Measurements from ENCODE around the gene ATP9A. TPM values are rescaled to one million over a fixed set of nuclear protein-coding genes. Genes with fewer than 3 reads are reported as not detected.
"Not testable (repeated sequence)": the region's sequence is repeated elsewhere in the genome, so short reads cannot be mapped to it uniquely, and the experiment has no call there.

The ATP9A gene
- total and polyA plus RNA-seq, 5 donors from 2014 or later = 0.10 to 0.76 TPM; not detected in 3

DNA sequence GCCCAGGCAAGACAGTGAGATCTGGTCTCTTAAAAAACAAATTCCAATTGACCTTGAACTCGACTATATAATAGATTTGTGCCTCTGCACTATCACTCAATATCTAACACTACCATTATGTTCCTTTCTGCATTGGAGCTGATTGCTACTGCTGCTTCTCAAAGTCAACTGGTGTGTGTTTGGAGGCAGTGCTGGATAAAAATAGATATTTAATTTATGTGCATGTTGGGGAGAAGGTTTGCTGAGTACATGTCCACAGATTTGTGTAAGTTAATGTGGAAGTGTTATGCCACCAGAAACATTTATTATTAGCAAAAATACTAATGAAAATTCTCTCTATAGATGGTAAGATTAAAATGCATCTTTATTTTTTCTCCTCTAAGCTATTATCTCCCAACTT, 39.5 kb downstream of the ATP9A start:
- no peaks in the 10 kb centered on the region for H3K27me3 ChIP-seq (ENCODE audit: control insufficient read depth, insufficient read depth, low read length)
- H3K36me3 ChIP-seq (ENCODE audit: control insufficient read depth, insufficient read depth, low read length) = no peaks in the 10 kb centered on the region
- H3K9me3 ChIP-seq (ENCODE audit: control insufficient read depth in 2 of 2, low read length in 2 of 2) = no peaks in the 10 kb centered on the region
- H3K27me3 Mint-ChIP-seq = no peaks in the 10 kb centered on the region
- H3K36me3 Mint-ChIP-seq = no peaks in the 10 kb centered on the region
- H3K27ac ChIP-seq (ENCODE audit: insufficient read depth, low read length, poor library complexity, severe bottlenecking) = no peak overlapping the region
- no peak overlapping the region for H3K4me3 Mint-ChIP-seq
- H3K4me1 ChIP-seq (ENCODE audit: control insufficient read depth, insufficient read depth, low read length, poor library complexity, severe bottlenecking) = no peaks in the 10 kb centered on the region
- H3K9me3 Mint-ChIP-seq = peaks cover 0 to 2% (median 0%) of the 10 kb centered on the region in 7 donors
- DNase-seq (no peak), ATAC-seq (ENCODE audit: low read depth in 2 of 2) (no peak)
- no peaks in the 10 kb centered on the region for H3K4me1 Mint-ChIP-seq
- no peak overlapping the region for H3K4me3 ChIP-seq (ENCODE audit: low read depth, low read length)
- no peak overlapping the region for H3K27ac Mint-ChIP-seq

DNA sequence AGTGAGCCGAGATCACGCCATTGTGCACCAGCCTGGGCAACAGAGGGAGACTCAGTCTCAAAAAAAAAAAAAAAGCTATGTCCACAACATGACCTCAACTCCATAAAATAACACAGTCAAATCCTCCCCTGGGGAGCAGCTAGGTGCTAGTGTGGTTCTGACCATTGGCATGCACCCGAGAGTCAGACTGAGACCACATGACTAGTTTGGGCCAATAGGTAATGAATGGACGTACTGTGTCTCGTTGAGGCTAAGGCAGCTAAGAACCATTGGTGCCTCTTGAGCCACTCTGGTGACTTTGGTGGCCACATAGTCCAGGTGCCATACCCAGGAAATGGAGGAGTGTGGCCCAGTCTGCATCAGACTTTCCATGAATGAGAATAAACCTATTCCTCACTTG, 40.3 kb downstream of the ATP9A start:
- H3K4me1 Mint-ChIP-seq = no peaks in the 10 kb centered on the region
- H3K36me3 ChIP-seq (ENCODE audit: control insufficient read depth, insufficient read depth, low read length) = no peaks in the 10 kb centered on the region
- H3K27ac ChIP-seq (ENCODE audit: insufficient read depth, low read length, poor library complexity, severe bottlenecking) = no peak overlapping the region
- no peaks in the 10 kb centered on the region for H3K27me3 Mint-ChIP-seq
- no peak for ATAC-seq (ENCODE audit: low read depth in 2 of 2)
- no peak overlapping the region for H3K4me3 Mint-ChIP-seq
- DNase-seq = no peak
- H3K4me3 ChIP-seq (ENCODE audit: low read depth, low read length) = no peak overlapping the region
- no peaks in the 10 kb centered on the region for H3K36me3 Mint-ChIP-seq
- no peak overlapping the region for H3K27ac Mint-ChIP-seq
- no peaks in the 10 kb centered on the region for H3K27me3 ChIP-seq (ENCODE audit: control insufficient read depth, insufficient read depth, low read length)
- H3K9me3 ChIP-seq (ENCODE audit: control insufficient read depth in 2 of 2, low read length in 2 of 2) = no peaks in the 10 kb centered on the region
- peaks cover 0 to 2% (median 0%) of the 10 kb centered on the region in 7 donors for H3K9me3 Mint-ChIP-seq
- no peaks in the 10 kb centered on the region for H3K4me1 ChIP-seq (ENCODE audit: control insufficient read depth, insufficient read depth, low read length, poor library complexity, severe bottlenecking)

DNA sequence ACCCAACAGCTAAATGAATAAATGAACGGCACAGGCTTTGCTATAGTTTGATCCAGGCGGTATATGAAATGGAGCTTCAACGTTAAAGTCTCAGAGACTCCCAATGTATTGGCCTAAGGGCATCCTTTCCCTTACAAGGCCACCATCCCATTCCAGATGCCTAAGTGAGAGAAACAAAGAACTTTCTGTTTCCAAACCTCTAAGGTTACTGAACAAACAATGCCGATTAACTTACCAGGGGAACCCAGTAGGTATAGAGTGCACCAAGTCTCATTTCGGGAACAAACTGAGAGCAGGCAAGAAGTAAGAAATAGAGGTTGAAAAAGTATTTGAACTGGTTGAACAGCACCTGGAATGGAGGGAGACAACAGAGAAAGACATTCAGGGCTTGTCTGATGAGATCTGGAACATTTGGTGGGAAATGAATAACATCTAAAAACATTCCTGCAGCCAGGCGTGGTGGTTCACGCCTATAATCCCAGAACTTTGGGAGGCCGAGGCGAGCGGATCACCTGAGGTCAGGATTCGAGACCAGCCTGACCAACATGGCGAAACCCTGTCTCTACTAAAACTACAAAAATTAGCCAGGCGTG, 42.5 kb downstream of the ATP9A start:
- Histone ChIP-seq H3K9me3 (ENCODE audit: control insufficient read depth in 2 of 2, low read length in 2 of 2) (no peaks in the 10 kb centered on the region), H3K27ac (ENCODE audit: insufficient read depth, low read length, poor library complexity, severe bottlenecking) (no peak overlapping the region), H3K27me3 (ENCODE audit: control insufficient read depth, insufficient read depth, low read length) (no peaks in the 10 kb centered on the region), H3K36me3 (ENCODE audit: control insufficient read depth, insufficient read depth, low read length) (no peaks in the 10 kb centered on the region), H3K4me1 (ENCODE audit: control insufficient read depth, insufficient read depth, low read length, poor library complexity, severe bottlenecking) (no peaks in the 10 kb centered on the region), H3K4me3 (ENCODE audit: low read depth, low read length) (no peak overlapping the region)
- DNase-seq = no peak
- ATAC-seq (ENCODE audit: low read depth in 2 of 2) = no peak
- Mint-ChIP-seq H3K4me3 (no peak overlapping the region), H3K4me1 (no peaks in the 10 kb centered on the region), H3K27me3 (peaks cover 4% of the 10 kb centered on the region), H3K36me3 (no peaks in the 10 kb centered on the region), H3K9me3 (peaks cover 0 to 4% (median 0%) of the 10 kb centered on the region in 7 donors), H3K27ac (no peak overlapping the region)

DNA sequence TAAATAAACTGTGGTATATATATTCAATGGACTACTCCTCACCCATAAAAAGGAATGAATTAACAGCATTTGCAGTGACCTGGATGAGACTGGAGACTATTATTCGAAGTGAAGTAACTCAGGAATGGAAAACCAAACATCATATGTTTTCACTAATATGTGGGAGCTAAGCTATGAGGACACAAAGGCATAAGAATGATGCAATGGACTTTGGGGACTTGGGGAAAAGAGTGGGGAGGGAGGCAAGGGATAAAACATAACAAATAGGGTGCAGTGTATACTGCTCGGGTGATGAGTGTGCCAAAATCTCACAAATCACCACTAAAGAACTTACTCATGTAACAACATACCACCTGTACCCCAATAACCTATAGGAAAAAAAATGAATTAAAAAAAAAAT, 45.2 kb downstream of the ATP9A start:
- ATAC-seq (ENCODE audit: low read depth in 2 of 2); DNase-seq; H3K27ac ChIP-seq (ENCODE audit: insufficient read depth, low read length, poor library complexity, severe bottlenecking); H3K36me3 ChIP-seq (ENCODE audit: control insufficient read depth, insufficient read depth, low read length); H3K4me1 Mint-ChIP-seq; H3K36me3 Mint-ChIP-seq; H3K4me3 Mint-ChIP-seq; H3K9me3 Mint-ChIP-seq; H3K27me3 Mint-ChIP-seq; H3K9me3 ChIP-seq (ENCODE audit: control insufficient read depth in 2 of 2, low read length in 2 of 2); H3K4me1 ChIP-seq (ENCODE audit: control insufficient read depth, insufficient read depth, low read length, poor library complexity, severe bottlenecking); H3K4me3 ChIP-seq (ENCODE audit: low read depth, low read length); H3K27ac Mint-ChIP-seq; H3K27me3 ChIP-seq (ENCODE audit: control insufficient read depth, insufficient read depth, low read length): not testable (repeated sequence)

DNA sequence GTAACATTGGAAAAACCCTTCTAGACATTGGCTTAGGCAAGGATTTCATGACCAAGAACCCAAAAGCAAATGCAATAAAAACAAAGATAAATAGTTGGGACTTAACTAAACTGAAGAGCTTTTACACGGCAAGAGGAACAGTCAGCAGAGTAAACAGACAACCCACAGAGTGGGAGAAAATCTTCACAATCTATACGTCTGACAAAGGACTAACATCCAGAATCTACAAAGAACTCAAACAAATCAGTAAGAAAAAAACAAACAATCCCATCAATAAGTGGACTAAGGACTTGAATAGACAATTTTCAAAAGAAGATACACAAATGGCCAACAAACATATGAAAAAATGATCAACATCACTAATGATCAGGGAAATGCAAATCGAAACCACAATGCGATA, 45.9 kb downstream of the ATP9A start:
- not testable (repeated sequence) for H3K4me3 ChIP-seq (ENCODE audit: low read depth, low read length); ATAC-seq (ENCODE audit: low read depth in 2 of 2); H3K36me3 ChIP-seq (ENCODE audit: control insufficient read depth, insufficient read depth, low read length); H3K27ac ChIP-seq (ENCODE audit: insufficient read depth, low read length, poor library complexity, severe bottlenecking); H3K27ac Mint-ChIP-seq; H3K4me1 ChIP-seq (ENCODE audit: control insufficient read depth, insufficient read depth, low read length, poor library complexity, severe bottlenecking); DNase-seq; H3K9me3 Mint-ChIP-seq; H3K27me3 ChIP-seq (ENCODE audit: control insufficient read depth, insufficient read depth, low read length); H3K4me1 Mint-ChIP-seq; H3K9me3 ChIP-seq (ENCODE audit: control insufficient read depth in 2 of 2, low read length in 2 of 2); H3K36me3 Mint-ChIP-seq; H3K4me3 Mint-ChIP-seq
- H3K27me3 Mint-ChIP-seq = peaks cover 10% of the 10 kb centered on the region

DNA sequence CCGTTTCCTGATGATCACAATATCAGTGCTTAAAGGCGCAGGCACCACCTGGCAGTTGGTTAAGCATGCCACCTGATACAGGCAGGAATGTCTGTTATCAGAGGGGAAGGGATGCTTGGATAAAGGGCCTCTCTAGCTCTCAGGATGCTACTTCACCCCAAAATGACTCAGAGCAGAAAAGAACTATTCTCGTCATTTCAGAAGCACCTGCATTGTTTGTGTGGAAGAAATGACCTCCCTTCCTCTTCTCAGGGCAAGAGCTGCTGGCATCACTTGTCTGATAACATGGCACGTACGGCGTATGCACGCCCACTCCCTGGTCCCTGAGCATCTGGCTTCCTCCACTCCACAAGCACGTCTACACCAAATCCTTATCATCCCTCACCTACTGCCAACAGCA, 47.3 kb downstream of the ATP9A start:
- no peak for ATAC-seq (ENCODE audit: low read depth in 2 of 2)
- no peak overlapping the region for H3K4me3 ChIP-seq (ENCODE audit: low read depth, low read length)
- Mint-ChIP-seq H3K27ac (no peak overlapping the region), H3K4me3 (no peak overlapping the region), H3K27me3 (peaks cover 15% of the 10 kb centered on the region), H3K36me3 (no peaks in the 10 kb centered on the region), H3K9me3 (peaks cover 0 to 4% (median 0%) of the 10 kb centered on the region in 7 donors), H3K4me1 (no peaks in the 10 kb centered on the region)
- no peaks in the 10 kb centered on the region for H3K27me3 ChIP-seq (ENCODE audit: control insufficient read depth, insufficient read depth, low read length)
- no peaks in the 10 kb centered on the region for H3K9me3 ChIP-seq (ENCODE audit: control insufficient read depth in 2 of 2, low read length in 2 of 2)
- no peaks in the 10 kb centered on the region for H3K36me3 ChIP-seq (ENCODE audit: control insufficient read depth, insufficient read depth, low read length)
- H3K4me1 ChIP-seq (ENCODE audit: control insufficient read depth, insufficient read depth, low read length, poor library complexity, severe bottlenecking) = no peaks in the 10 kb centered on the region
- DNase-seq = no peak
- no peak overlapping the region for H3K27ac ChIP-seq (ENCODE audit: insufficient read depth, low read length, poor library complexity, severe bottlenecking)

DNA sequence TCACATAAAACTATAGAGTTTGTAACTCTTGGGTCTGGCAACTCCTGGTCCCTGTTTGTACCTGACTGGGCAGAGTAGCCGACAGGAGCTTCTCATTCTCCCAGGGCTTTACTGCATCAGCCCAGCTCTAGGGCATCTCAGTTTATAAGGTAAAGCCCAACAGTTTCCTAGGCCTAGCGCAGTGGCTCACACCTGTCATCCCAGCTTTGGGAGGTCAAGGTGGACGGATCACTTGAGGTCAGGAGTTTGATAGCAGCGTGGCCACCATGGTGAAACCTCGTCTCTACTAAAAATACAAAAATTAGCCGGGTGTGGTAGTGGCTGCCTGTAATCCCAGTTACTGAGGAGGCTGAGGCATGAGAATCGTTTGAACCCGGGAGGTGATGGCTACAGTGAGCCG, 47.8 kb downstream of the ATP9A start:
- Mint-ChIP-seq H3K36me3 (no peaks in the 10 kb centered on the region), H3K4me3 (no peak overlapping the region), H3K9me3 (peaks cover 0 to 4% (median 0%) of the 10 kb centered on the region in 7 donors), H3K27ac (no peak overlapping the region), H3K4me1 (no peaks in the 10 kb centered on the region), H3K27me3 (peaks cover 15% of the 10 kb centered on the region)
- no peak for ATAC-seq (ENCODE audit: low read depth in 2 of 2)
- Histone ChIP-seq H3K27ac (ENCODE audit: insufficient read depth, low read length, poor library complexity, severe bottlenecking) (no peak overlapping the region), H3K4me1 (ENCODE audit: control insufficient read depth, insufficient read depth, low read length, poor library complexity, severe bottlenecking) (no peaks in the 10 kb centered on the region), H3K4me3 (ENCODE audit: low read depth, low read length) (no peak overlapping the region), H3K36me3 (ENCODE audit: control insufficient read depth, insufficient read depth, low read length) (no peaks in the 10 kb centered on the region), H3K9me3 (ENCODE audit: control insufficient read depth in 2 of 2, low read length in 2 of 2) (no peaks in the 10 kb centered on the region), H3K27me3 (ENCODE audit: control insufficient read depth, insufficient read depth, low read length) (no peaks in the 10 kb centered on the region)
- DNase-seq = no peak

DNA sequence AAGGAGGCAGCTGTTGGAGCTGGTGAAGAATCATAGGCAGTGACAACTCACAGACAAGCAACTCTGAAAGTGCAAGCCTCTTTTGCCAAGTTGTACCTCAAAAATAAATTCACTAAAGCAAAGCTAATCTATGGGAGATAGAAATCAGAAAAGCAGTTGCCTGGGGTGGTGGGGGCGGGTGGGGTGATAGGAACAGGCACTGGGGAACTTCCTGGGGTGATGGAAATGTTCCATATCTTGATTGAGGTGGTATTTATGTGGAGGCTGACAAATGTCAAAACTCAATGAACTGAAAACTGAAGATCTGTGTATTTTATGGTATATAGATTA, 52.4 kb downstream of the ATP9A start:
- no peak overlapping the region for H3K4me3 ChIP-seq (ENCODE audit: low read depth, low read length)
- Mint-ChIP-seq H3K9me3 (no peaks in the 10 kb centered on the region), H3K27ac (no peak overlapping the region), H3K27me3 (peaks cover 11% of the 10 kb centered on the region), H3K36me3 (no peaks in the 10 kb centered on the region), H3K4me1 (no peaks in the 10 kb centered on the region), H3K4me3 (no peak overlapping the region)
- no peak overlapping the region for H3K27ac ChIP-seq (ENCODE audit: insufficient read depth, low read length, poor library complexity, severe bottlenecking)
- H3K27me3 ChIP-seq (ENCODE audit: control insufficient read depth, insufficient read depth, low read length) = no peaks in the 10 kb centered on the region
- H3K36me3 ChIP-seq (ENCODE audit: control insufficient read depth, insufficient read depth, low read length) = no peaks in the 10 kb centered on the region
- ATAC-seq (ENCODE audit: low read depth in 2 of 2) (no peak), DNase-seq (no peak)
- no peaks in the 10 kb centered on the region for H3K4me1 ChIP-seq (ENCODE audit: control insufficient read depth, insufficient read depth, low read length, poor library complexity, severe bottlenecking)
- no peaks in the 10 kb centered on the region for H3K9me3 ChIP-seq (ENCODE audit: control insufficient read depth in 2 of 2, low read length in 2 of 2)
